Activated CD4-positive, alpha-beta T cell treated with anti-CD3 and anti-CD28 coated beads for 24 hours (primary cell): ENCODE measurements around the gene TSPAN4.

Experiments
- DNase-seq, 2 donors: peaks; one replicate each; pipeline ENCODE4 v3.0.0-alpha.2; 2020; ENCODE audit warnings: low read depth in 2 of 2

TSPAN4 gene

DNA sequence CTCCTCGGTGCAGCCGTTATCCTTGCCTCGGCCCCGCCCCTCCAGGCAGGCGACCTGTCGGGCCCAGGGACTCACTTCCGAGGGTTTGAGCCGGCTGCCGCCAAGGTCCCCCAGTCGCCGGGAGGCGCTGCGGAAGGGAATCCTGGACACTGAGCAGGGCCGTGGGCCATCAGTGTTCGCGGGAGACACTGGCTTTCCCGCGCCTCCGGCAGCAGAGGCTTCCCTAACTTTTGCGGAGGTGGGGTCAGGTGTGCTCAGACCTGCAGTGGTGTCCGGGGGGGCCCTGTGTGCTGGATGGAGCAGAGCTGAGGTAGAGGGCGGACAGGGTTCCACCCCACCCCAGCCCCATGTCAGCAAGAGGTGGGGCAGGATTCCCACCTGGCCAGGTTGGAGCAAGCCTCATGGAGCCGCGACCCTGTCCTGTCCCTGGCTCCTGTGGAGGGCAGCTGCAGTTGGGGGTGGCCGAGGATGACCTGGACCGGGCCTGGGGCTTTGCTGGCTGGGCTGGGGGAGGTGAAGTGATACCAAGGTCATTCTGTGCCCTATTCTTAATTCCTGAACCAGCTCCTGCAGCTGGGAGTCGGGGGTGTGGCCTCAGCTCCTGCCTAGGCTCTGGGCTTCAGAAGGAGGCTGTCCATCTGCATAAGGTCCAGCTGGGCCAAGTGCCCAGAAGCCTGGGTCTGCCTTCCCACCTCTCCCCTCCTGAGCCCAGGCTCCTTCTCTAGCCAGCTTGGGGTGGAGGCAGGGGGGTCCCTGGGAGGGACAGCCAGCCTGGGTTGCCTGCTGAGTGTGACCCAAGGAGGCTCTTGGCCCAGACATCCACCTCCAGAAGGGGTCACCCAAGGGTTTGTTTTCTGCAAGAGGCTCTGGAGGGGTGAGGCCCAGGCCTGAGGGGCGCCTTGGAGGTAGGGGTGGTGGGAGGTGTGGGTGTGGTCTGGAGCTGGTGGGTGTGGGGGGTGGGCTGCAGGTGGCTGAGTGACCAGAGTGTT, 8.4 kb downstream of the TSPAN4 start:
- DNase-seq: no peak

DNA sequence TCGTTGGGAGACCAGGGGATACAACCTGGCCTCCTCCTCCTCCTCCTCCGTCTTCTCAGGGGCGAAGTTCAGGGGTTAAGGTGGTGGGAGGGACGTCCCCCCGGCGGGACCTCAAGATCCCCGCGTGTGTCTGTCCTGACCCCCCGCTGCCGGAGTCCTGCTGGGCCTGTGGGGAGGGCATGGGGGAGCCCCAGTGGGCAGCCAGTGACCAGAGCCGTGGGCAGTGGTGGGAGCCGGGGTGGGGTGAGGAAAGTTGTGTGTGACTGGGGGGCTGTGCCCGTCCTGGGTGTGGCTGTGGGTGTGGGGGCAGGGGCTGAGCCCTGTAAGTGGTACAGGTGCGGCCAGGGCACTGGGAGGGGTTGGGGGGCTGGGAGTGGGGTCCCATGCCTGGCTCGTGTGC, 10.1 kb downstream of the TSPAN4 start:
- DNase-seq: no peak

DNA sequence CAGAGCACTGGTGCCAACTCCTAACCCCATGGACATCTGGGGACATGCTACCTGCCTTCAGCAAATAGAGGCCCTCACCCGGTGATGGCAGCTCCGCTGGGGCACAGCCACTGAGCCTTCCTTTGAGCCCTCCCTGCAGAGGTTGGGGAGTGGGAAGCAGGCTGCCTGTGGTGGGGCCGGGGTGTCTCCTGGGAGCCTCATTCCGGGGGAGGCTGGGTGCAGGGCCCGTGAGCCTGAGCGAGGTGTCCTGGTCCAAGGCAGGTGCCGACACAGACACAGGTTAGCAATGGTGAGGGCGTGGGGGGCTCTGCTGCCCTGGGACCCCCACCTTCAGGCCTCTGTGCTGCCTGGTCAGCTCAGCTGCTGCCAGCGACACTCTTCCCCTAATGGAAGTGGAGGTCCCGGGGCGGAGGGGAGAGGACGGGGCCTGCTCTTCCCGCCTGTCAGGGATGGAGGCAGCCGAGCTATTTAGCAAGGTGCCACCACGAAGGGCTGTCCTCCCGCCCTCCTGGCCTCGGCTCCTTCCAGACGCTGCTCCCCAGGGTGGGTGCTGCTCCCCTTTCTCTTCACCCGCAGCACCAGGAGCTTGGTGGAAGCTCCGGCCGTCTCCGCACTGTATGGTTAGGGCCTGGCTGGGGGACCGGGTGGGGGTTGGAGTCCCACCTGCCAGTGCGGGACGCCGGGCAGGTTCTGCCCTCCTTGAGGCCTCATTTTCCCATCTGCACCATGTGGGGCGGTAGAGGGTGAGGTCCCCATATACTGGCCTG, 11.2 kb downstream of the TSPAN4 start:
- no peak for DNase-seq

DNA sequence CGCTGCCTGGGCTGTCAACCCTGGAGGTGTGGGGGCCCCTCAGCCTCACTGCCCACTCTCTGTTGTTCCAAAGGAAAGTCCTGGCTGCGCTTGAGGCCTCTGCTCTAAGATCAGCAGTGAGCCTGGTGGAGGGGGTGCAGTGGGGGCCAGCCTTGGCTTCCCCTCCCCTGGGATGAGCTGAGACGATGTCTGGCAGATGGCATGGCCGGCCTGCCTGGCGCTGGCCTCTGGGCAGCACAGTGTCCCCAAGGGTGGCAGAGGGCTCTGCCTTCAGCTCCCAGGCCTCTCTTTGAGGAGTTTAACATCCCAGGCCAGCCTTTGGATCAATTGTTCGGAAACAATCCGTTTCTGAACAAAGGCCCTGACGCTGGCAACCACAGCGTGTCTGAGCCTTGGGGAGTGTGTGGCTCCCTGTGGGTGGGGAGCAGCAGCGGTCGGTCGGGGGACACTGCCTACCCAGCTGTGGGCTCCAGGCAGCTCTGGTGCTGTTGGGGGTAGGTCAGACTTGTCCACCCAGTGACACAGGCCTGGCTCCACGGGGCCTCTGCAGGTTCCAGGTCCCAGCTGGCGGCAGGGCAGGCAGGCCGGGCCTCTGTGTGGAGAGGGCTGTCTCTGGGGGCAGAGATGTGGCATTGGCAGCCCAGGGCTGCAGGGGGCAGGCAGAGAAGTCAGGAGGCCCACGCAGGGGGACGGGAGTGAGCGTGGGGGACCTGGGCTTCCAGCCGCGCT, 12.1 kb downstream of the TSPAN4 start:
- no peak for DNase-seq

DNA sequence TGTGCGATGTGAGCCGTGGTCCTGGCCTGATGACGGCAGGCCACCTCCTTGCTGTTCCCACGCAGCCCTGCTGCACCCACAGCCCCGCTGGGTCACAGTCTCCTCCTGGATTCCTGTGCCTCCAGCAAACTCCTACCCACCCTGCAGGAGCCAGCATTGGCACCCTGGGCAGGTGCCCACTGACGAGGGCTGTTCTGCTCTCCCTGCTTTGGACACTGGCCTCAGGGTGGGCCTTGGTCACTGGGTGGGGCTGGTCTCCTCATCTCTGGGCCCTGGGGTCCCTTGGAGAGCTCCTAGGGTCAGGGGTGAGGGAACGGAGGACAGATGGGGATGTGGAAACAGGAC, 12.7 kb downstream of the TSPAN4 start:
- no peak for DNase-seq

DNA sequence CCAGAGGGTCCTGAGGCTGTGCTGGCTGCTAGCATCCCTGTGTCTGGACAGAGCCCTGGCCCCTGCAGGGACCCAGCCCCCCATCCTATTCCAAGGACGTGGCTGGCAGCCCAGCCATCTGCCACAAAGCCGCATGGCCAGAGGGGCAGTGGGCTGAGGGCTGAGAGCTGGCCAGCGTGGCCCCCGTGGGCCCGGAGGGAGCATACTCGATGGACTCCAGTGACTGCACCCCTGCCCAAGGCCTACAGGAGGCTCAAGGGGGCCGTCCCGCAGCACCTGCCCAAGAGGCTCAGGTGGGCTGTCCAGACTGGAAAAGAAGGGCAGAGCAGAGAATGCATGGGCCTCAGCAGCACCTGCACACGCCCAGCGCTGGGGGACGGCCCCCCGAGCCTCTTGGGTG, 13.1 kb downstream of the TSPAN4 start:
- no peak for DNase-seq

DNA sequence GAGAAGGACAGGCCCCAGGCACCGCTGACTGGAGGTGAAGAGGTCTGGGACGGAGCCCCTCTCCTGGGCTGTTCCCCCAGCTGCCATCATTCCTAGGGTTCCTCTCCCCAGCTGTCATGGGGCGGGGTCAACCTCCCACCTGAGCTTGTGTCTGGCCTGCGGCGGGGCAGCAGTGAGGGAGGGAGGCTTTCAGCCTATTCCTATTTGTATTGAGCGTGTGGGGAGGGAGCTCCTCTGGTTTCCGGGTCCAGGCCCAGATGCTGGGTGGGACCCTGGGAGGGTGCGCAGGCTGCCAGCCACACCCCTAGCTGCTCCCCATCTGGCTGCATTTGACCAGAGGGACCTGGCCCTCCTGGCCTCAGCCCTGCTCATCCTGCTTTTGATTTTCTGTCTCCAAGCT, 13.7 kb downstream of the TSPAN4 start:
- no peak for DNase-seq

DNA sequence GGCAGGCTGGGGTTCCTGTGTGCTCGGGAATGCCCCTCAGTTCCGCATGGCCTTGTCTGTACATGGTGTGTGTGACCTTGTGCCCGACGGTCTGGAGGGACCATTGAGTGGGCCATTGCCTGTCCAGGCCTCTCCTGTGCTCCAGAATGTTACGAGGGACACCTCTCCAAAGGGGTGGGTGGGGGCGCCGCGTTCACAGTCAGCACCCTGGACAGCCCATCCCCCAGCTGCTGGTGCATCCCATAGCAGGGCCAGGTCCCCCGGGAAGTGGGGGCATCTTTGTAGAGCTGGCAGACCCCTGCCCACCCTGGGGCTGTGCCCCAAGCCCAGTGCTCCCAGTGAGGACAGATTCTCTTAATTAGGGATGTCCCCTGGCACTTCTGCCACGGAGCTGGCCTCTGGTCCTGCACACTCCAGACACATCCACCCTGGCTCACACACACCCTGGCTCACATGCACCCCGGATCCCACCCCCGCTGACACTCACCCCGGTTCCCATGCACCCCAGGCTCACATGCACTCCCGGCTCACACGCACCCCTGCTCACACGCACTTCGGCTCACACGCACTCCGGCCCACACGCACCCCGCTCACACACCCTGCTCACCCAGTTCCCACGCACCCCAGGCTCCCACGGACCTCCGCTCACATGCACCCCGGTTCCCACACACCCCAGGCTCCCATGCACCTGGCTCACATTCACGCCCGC, 15.6 kb downstream of the TSPAN4 start:
- DNase-seq: no peak

DNA sequence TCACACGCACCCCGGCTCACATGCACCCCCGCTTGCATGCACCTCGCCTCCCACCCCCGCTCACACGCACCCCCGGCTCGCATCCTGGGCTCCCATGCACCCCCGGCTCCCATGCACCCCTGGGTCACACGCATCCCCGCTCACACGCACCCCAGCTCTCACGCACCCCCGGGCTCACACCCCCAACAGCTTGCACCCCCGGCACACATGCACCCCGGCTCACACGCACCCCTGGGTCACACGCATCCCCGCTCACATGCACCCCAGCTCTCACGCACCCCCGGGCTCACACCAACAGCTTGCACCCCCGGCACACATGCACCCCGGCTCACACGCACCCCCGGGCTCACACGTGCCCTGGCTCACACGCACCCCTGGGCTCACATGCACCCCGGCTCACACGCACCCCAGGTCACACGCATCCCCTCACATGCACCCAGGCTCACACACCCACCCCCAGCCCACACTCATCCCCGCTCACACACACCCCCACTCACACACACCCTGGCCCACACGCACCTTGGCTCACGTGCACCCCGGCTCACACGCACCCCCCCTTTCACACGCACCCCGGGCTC, 16.2 kb downstream of the TSPAN4 start:
- DNase-seq: no peak

DNA sequence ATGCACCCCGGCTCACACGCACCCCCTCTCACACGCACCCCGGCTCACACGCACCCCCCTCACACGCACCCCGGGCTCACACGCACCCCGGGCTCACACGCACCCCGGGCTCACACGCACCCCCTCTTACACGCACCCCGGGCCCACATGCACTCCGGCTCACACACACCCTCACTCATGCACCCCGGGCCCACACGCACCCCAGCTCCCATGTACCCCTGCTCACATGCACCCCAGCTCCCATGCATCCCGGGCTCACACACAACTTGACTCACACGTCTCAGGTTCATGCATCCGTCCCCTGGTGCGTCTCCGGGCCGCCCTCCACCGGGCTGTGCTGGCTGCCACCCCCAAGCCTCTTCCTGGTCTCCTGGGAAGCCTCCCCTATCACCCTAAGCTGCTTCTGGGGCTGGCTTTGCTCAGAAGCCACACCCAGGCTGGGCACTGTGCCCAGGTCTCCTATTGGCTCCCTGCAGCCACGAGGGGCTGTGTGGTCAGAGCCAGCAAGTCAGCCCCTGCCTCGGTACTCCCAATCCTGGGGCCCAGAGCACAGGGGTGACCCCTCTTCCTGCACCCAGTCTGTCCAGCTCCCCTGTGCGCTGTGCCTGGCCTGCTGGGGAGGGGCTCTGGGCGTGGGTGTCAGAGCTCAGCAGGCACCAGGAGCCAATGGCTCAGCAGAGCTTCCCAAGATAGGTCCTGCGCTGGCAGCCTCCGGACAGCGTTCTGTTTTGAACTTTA, 16.9 kb downstream of the TSPAN4 start:
- DNase-seq: no peak

DNA sequence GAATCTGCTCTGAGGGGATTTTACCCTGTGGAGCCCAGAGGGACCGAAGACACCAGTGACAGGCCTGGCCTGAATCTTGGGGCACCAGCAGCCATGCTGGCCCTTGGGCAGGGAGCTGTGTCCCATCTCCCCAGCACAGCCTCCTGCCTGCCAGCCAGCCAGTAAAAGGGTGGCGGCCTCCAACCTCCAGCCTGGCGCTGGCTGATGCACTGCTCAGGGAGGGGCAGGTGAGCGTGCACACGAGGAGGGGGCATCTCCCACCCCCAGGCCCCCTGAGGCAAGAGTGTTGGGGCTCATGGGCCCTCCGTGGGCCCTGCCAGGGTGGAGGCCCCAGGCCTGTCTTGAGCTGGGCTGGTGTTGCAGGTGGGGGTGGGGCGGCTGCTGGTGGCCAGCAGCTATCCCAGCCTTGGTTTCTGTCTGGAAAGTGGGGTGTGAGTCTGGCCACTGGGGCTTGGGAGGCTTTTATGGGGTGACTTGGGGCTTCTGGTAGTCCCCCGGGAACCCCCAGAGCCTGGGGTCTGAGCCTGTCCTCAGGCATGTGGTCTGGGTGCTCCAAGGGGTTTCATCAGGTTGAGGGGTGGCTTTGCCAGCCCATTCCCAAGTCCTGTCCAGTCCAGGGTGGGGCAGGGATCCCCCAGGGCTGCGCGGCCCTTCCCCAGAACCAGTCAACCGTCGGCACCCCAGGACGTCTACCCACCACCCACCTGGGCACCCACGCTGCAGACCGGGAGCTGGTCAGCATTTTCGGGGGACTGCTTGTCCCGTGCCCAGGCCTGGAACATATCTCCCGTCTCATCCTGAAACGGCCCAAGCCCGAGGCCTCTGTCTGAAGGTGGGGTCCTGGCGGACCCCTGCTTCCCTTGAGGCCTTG, 17.8 kb downstream of the TSPAN4 start:
- DNase-seq: no peak

DNA sequence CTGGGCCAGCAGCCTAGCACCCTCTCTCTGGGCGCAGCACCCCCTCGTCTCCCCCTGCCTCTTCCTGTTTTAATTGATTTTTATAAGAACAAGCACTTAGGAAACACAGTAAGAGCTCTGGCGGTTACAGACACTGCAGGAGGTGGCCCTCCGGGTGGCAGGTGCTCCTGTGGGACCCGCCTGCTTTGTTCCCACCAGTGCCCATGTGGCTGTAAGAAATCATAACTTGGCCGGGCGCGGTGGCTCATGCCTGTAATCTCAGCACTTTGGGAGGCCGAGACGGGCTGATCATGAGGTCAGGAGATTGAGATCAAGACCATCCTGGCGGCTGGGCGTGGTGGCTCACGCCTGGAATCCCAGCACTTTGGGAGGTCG, 18.4 kb downstream of the TSPAN4 start:
- DNase-seq: no peak

DNA sequence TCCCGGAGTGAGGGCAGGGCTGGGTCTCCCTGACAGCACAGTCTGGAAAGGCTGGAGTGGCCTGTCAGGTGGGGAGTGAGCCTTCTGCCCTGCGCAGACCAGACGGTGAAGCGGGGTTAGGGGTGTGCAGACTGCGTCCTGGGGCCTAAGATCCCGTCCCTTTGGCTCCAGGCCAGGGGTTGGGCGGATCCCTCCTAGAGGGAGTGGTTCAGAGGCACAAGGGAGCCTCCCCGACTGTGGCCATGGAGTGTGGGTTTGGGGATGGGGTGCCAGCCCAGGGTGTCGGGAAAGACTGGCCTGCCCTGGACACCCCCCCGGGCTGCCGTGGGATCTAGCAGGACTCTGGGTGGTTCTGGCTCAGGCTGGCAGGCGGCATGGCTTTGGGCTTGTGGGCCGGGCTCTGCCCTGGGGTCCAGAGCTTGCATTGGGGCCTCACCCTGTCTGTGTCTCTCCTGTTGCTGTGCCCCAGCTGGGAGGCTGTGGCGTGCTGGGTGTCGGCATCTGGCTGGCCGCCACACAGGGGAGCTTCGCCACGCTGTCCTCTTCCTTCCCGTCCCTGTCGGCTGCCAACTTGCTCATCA, 19.5 kb downstream of the TSPAN4 start:
- no peak for DNase-seq

DNA sequence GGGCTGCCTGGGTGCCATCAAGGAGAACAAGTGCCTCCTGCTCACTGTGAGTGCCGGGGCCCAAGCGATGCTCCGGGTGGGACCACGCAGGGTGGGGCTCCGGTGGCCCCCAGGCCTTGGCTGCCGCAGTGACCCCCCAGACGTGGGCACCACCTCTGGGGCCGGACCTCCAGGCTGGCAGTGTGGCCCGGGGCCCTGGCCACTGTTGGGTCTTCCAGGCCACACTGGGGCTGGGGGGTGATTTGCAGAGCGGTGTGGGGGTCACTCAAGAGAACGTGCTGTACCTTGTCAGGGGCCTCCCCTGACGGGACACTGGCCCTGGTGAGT, 20.0 kb downstream of the TSPAN4 start:
- no peak for DNase-seq

DNA sequence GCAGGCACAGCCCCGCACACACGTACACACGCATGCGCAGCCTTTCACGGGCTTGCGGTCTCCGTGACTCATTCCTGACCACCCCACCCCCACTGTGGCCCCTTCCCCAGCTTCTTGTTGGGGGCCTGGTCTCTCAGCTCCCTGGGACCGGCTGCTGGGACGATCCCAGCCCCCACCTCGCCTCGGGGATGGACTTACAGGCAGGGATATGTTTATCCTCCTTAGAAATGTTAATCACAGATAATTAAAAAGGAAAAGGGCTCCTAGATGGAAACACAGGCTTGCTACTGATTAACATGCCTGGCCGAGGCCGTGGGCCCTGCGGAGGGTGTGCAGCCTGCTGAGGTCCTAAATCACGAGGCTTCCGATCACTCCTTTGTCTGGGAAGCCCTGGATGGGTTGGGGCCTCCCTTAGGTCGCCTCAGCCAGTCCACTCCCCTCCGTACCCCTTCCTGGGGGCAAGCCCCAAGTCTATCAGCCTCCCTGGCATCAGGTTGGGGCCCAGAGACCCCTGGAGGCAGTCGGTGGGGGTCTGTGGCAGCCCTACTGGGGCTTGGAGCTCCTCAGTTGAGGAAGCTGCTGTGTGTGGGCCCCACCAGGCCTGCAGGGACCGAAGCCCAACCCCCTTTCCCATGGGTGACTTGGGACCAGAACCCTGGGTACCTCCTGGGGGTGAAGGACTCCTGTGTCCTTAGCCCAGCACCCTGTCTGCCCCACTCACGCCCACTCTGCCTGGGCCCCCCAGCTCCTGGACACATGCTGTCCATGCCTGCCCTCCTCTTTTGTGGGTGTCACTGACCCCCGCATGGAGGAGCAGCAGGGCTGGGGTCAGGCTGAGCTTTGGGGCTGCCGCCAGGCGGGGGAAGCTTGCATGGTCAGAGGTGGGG, 20.6 kb downstream of the TSPAN4 start:
- DNase-seq: no peak

DNA sequence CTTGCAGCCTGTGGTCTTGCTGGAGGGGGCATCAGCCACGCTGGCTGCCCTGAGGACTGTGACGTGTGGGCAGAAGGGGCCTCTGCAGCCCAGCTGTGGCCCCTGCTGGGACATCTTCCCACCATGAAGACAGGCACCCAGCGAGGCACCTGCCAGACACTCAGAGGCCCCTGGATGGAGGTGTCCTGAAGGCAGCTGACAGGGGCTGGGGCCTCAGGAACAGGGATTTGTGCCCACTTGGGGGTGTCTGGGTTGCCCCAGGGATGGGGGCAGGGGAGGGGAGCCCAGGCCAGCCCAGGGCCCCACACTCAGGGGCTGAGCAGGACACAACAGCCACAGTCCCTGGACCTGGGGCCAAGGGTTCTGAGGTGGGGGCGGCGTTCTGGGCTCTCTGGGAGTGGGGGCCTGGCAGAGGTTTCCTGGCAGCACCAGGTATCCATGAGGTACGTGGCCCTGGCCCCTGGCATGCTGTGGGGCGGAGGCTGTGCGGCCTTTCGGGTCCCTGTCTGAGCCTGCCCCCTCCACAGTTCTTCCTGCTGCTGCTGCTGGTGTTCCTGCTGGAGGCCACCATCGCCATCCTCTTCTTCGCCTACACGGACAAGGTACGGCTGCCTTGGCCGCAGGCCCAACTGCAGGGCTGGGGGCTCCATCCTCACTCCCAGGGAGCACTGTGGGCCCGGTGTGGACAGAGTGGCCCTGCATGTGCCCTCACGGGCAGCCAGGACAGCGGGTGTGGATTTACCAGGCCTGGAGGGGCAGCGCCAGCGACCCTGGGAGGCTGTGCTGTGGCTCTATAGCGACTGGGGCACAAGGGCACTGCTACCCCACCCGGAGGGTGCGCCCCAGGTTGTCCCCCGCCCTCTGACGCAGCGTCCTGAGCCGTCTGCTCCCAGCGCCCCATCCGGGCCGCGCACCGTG, 21.5 kb downstream of the TSPAN4 start:
- no peak for DNase-seq

DNA sequence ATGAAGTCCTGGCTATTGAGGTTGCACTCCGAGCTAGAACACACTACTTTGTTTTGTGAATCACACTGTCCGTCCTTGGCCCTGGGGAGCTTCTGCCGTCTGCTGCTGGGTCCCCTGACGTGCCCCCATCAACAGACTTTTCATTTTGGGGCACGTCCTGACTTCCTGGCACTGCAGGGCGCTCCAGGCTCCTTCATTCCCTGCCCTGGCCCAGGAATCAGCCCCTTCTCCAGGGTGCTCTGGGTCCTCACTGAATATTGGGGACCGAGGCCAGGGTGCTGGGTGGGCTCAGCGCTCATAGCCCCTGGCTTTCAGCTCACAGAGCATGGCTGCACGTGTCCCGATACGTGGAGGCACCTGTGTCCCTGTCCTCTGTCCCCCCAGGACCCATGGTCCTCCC, 22.2 kb downstream of the TSPAN4 start:
- no peak for DNase-seq
